ENCODE data around the gene APOC4.
"Not testable (repeated sequence)": the region's sequence is repeated elsewhere in the genome, so short reads cannot be mapped to it uniquely, and the experiment has no call there.

The APOC4 gene

GRCh38 chr19:44924243-44924725 is 17.8 kb upstream of the APOC4 start:
- no peak for DNase-seq

DNA sequence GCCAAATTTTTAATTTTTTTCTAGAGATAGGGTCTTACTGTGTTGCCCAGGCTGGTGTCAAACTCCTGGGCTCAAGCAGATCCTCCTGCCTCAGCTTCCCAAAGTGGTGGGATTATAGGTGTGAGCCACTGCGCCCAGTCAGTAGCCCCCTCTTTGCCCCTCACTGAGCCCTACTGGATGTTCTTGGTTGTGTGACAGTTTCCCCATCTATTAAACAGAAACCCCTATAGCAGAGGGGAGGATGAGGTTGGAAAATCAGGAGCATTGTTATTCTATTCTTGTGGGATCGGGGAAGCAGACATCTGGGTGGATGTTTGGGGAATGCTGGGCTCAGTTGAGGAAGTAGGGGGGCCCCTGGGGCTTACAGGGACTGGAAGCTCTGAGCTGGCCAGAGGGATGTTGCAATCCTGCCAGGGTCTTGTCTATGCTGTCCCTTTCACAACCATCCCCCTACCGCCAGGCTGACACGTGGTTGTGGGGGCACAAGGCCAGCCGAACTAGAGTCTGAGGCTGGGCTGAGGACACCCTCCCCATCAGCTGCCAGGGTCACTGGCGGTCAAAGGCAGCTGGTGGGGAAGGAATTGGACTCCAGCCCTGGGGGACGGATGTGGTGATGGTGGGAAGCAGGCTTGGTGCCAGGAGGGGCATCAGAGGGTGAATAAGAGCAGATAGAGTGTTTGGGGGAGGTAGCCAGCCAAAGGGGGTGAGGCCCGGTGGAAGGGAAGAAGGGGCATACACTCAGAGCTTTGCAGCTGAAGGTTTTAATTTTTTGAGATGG is 16.7 kb upstream of the APOC4 start:
- no peak for DNase-seq

GRCh38 chr19:44926245-44927077 is 15.6 kb upstream of the APOC4 start:
- DNase-seq = not testable (repeated sequence)

- DNase-seq = no peak
Measured at GRCh38 chr19:44927746-44928145, 14.3 kb upstream of the APOC4 start.

GRCh38 chr19:44930088-44930487 is 11.9 kb upstream of the APOC4 start:
- no peak for DNase-seq

DNA sequence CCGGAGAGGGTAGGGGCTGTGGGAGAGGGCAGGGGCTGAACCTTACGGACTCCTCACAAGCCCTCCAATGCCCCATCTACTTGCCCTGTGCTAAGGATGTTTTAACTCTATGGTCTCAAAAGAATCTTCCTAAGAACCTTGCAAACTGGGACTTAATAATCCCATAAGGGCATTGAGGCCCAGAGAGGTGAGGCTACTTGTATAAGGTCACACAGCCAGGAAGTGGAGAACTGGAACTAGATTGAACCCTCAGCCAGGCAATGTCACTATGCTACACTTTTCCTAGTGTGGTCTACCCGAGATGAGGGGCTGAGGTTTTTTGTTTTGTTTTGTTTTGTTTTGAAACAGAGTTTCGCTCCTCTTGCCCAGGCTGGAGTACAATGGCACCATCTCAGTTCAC is 10.5 kb upstream of the APOC4 start:
- no peak for DNase-seq

GRCh38 chr19:44939668-44940067 is 2.4 kb upstream of the APOC4 start:
- no peak for DNase-seq

- DNase-seq = no peak
Measured at GRCh38 chr19:44943801-44944249, 1.8 kb downstream of the APOC4 start.

GRCh38 chr19:44947041-44947581 is 5.1 kb downstream of the APOC4 start:
- DNase-seq = no peak

- DNase-seq = no peak
Measured at GRCh38 chr19:44948237-44948636, 6.2 kb downstream of the APOC4 start.

- no peak for DNase-seq
Measured at GRCh38 chr19:44948763-44949374, 6.8 kb downstream of the APOC4 start.

- no peak for DNase-seq
Measured at GRCh38 chr19:44949550-44949949, 7.5 kb downstream of the APOC4 start.

DNA sequence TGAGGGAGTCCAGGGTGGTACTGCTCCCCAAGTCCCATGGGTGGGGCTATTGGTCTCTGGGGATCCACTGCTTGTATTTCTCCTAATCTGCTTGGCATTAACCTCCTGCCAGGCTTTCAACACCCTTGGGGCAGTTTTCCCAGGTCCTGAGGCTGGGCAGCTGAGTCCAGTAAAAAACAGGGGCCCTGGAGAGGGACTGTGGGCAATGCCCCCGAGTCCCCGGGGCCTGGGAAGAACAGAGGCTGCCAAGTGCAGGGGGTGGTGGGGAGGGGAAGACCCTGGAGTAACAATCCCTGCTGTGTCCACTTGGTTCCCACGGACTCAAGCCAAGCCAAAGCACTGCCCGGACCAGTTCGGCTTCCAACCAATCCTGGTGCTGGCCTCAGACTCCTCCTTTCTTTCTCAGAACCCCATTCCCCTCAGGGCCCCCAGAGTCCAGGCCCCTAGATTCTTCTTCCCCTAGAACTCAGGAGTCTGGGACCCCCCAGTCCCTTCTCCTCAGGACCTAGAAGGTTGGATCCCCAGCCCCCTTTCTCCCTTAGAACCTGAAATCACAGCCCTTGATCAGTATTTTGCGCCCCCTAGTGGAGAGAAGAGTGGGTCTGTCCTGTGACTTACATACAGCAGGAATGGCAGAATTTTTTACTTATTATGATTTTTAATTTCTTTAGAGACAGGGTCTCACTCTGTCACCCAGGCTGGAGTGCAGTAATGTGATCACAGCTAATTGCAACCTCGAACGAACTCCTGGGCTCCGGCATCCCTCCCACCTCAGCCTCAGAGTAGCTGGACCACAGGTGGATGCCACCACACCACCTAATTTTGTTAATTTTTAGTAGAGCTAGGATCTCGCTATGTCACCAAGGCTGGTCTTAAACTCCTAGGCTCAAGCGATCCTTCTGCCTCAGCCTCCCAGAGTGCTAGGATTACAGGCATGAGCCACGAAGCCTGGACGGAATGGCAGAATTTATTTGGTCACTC is 9.4 kb downstream of the APOC4 start:
- DNase-seq = peak; percentile 2

GRCh38 chr19:44954278-44954648 is 12.2 kb downstream of the APOC4 start:
- no peak for DNase-seq

- DNase-seq = peak; percentile 88
Measured at GRCh38 chr19:44954649-44955504, 12.8 kb downstream of the APOC4 start, which contains the start of gene CLPTM1. Gene CLPTM1, plus strand, starts transcription at chr19:44955380. Its CDS starts 16 bp downstream, at chr19:44955396.

DNA sequence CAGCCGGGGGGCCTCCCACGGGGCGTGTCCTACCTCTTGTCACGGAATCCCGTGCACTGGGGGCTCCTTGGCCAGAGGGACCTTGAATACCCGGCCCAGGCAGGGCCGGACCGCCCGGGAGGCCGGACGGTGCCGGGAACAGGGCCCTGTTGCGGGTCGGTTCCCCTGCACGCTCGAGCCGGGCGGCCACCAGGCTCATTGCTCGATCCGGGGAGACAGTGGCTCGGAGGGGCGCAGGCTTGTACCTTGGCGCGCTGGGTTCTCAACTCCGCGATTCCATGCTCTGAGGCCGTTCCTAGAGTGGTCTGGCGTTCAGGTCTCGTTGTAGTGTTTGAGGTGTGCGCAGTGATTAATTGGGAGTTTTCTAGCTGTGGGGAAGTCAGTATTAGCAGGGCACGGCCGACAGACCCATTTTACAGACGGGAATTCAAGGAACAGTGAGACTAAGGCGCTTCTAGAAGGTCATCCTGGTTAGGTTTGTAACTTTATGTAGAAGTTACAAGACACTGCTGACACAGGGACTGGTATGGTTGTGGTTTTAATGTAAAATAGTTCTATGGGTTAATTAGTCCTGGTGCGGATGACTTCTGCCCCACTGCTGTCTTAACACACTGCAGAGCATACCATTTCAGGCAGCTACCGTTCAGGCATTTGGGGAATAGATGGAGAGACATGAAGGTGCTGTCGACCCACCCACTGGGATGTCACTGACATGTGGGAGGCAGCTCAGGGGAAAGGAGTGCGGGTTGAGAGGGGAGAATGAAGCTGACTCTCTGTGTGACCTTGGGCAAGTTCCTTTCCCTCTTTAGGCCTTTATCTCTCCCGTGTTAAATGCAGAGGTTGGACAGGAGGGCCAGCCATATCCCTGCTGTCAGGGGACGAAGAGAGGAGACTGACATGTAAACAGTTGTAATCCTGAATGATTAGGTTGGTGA is 13.7 kb downstream of the APOC4 start:
- DNase-seq = no peak

GRCh38 chr19:44957526-44957925 is 15.5 kb downstream of the APOC4 start:
- no peak for DNase-seq

GRCh38 chr19:44958090-44958489 is 16.1 kb downstream of the APOC4 start:
- no peak for DNase-seq

GRCh38 chr19:44959691-44960090 is 17.7 kb downstream of the APOC4 start:
- DNase-seq = no peak
